Neural cell (in vitro differentiated cells): ENCODE measurements around the gene TULP4. TPM values are rescaled to one million over a fixed set of nuclear protein-coding genes. Genes with fewer than 3 reads are reported as not detected.

Experiments used
- H2AFZ ChIP-seq: fragments of 200-600, 300-800 bp; sonication (generic), shearing (Covaris generic); 2 replicates; pipeline ENCODE4 v1.6.0; 2014; ENCODE audit warnings: low read depth, mild to moderate bottlenecking, antibody characterized with exemption, low read length, moderate library complexity
- H3F3A ChIP-seq: fragments of 200-600 bp; shearing (Covaris generic); 2 replicates; pipeline ENCODE4 v1.6.1; 2016; ENCODE audit warnings: mild to moderate bottlenecking, moderate library complexity, mixed read lengths, antibody characterized with exemption, low read length; ENCODE audit not compliant: insufficient read depth, poor library complexity, severe bottlenecking
- H3K27ac ChIP-seq: fragments of 200-600, 300-800 bp; sonication (generic), shearing (Covaris generic); 2 replicates; pipeline ENCODE4 v1.5.1; 2014; ENCODE audit warnings: mild to moderate bottlenecking, low read length, moderate library complexity
- H3K27me3 ChIP-seq: fragments of 300-800, 200-600 bp; sonication (generic), shearing (Covaris generic); 2 replicates; pipeline ENCODE4 v1.6.0; 2014; ENCODE audit warnings: mild to moderate bottlenecking, low read depth, low read length, moderate library complexity; ENCODE audit not compliant: insufficient read depth
- H3K36me3 ChIP-seq: fragments of 300-800, 200-600 bp; sonication (generic), shearing (Covaris generic); 2 replicates; pipeline ENCODE4 v1.5.1; 2014; ENCODE audit warnings: mild to moderate bottlenecking, antibody characterized with exemption, low read length, moderate library complexity; ENCODE audit not compliant: insufficient read depth
- H3K4me2 ChIP-seq: fragments of 300-800, 200-600 bp; sonication (generic), shearing (Covaris generic); 2 replicates; pipeline ENCODE4 v1.6.0; 2014; ENCODE audit warnings: mild to moderate bottlenecking, low read length
- H3K4me3 ChIP-seq: fragments of 300-800, 200-600 bp; sonication (generic), shearing (Covaris generic); 2 replicates; pipeline ENCODE4 v1.5.1; 2014; ENCODE audit warnings: mild to moderate bottlenecking, low read length, moderate library complexity
- H3K79me2 ChIP-seq: fragments of 200-600 bp; shearing (Covaris generic); replicated peaks from 2 replicates; pipeline ENCODE4 v1.6.0; 2014; ENCODE audit warnings: mild to moderate bottlenecking, low read length, moderate library complexity; ENCODE audit not compliant: insufficient read depth
- H3K9ac ChIP-seq: fragments of 300-800, 200-600 bp; sonication (generic), shearing (Covaris generic); 2 replicates; pipeline ENCODE4 v1.6.1; 2016; ENCODE audit warnings: mild to moderate bottlenecking, low read length, mixed read lengths
- H3K9me2 ChIP-seq: fragments of 200-600 bp; shearing (Covaris generic); 2 replicates; pipeline ENCODE4 v1.6.1; 2016; ENCODE audit warnings: mild to moderate bottlenecking, low read length, mixed read lengths; ENCODE audit not compliant: insufficient read depth
- H3K9me3 ChIP-seq: fragments of 200-600, 300-800 bp; sonication (generic), shearing (Covaris generic); 2 replicates; pipeline ENCODE4 v1.6.1; 2016; ENCODE audit warnings: mild to moderate bottlenecking, mixed run types, low read length, moderate library complexity, mixed read lengths
- H4K20me1 ChIP-seq: fragments of 200-600 bp; shearing (Covaris generic); 2 replicates; pipeline ENCODE4 v1.6.1; 2016; ENCODE audit warnings: mild to moderate bottlenecking, mixed run types; ENCODE audit not compliant: insufficient read depth
- CTCF ChIP-seq: fragments of 450-650 bp; IDR thresholded peaks from 2 replicates; pipeline ENCODE4 v1.5.1; 2014; ENCODE audit warnings: antibody characterized with exemption, mild to moderate bottlenecking, moderate library complexity; ENCODE audit not compliant: poor library complexity, severe bottlenecking
- EP300 ChIP-seq: fragments of 450-650 bp; conservative IDR thresholded peaks from 2 replicates; pipeline ENCODE4 v1.6.1; 2014; ENCODE audit warnings: antibody characterized with exemption, mild to moderate bottlenecking, moderate library complexity; ENCODE audit not compliant: poor library complexity, severe bottlenecking
- EZH2 ChIP-seq: fragments of 200-600, 300-800 bp; shearing (Covaris generic), sonication (generic); IDR thresholded peaks from 2 replicates; pipeline ENCODE4 v1.6.1; 2014; ENCODE audit warnings: antibody characterized with exemption, low read length, borderline replicate concordance, mild to moderate bottlenecking; ENCODE audit not compliant: insufficient read depth, poor library complexity, severe bottlenecking
- MXI1 ChIP-seq: fragments of 450-650 bp; conservative IDR thresholded peaks from 2 replicates; pipeline ENCODE4 v1.6.1; 2014; ENCODE audit warnings: antibody characterized with exemption, mild to moderate bottlenecking; ENCODE audit not compliant: poor library complexity, severe bottlenecking
- POLR2AphosphoS5 ChIP-seq: IDR thresholded peaks from 2 replicates; pipeline ENCODE4 v1.6.1; 2012
- RAD21 ChIP-seq: fragments of 450-650 bp; conservative IDR thresholded peaks from 2 replicates; pipeline ENCODE4 v1.6.1; 2014; ENCODE audit warnings: antibody characterized with exemption, mild to moderate bottlenecking, moderate library complexity
- REST ChIP-seq: IDR thresholded peaks from 2 replicates; pipeline ENCODE4 v1.6.1; 2012; ENCODE audit warnings: borderline replicate concordance
- SMC3 ChIP-seq: fragments of 450-650 bp; conservative IDR thresholded peaks from 2 replicates; pipeline ENCODE4 v1.6.1; 2014; ENCODE audit warnings: antibody characterized with exemption, mild to moderate bottlenecking, moderate library complexity; ENCODE audit not compliant: poor library complexity
- TAF1 ChIP-seq: IDR thresholded peaks from 2 replicates; pipeline ENCODE4 v1.6.1; 2012; ENCODE audit warnings: low read depth
- polyA plus RNA-seq: library from polyadenylated mRNA; depleted of rRNA; stranded (reverse); fragments of >200 nt; gene quantifications from 2 replicates; pipeline ENCODE4 v1.2.3, GENCODE V29; 2014

Gene TULP4
- polyA plus RNA-seq, 1 donor from 2014 or later, result 30.6 TPM

- no peak for TF ChIP-seq MXI1
These were observed 9.0 kb upstream of the TULP4 start (continued) for GRCh38 chr6:158303210-158303731.

GRCh38 chr6:158304254-158304653 lies 8.0 kb upstream of the TULP4 start:
- no peak overlapping the region for H3K4me2 ChIP-seq
- H3K36me3 ChIP-seq, result no peaks in the 10 kb centered on the region
- H3K9ac ChIP-seq, result no peak overlapping the region
- H3K9me3 ChIP-seq, result no peaks in the 10 kb centered on the region
- no peaks in the 10 kb centered on the region for H3K27me3 ChIP-seq
- H3K79me2 ChIP-seq, result no peaks in the 10 kb centered on the region
- TF ChIP-seq EZH2, result no peak
- no peak for TF ChIP-seq MXI1
- no peak for TF ChIP-seq SMC3
- no peak for TF ChIP-seq TAF1
- TF ChIP-seq POLR2AphosphoS5, result no peak
- no peak for TF ChIP-seq CTCF
- TF ChIP-seq RAD21, result no peak
- no peak for TF ChIP-seq REST
- H3K27ac ChIP-seq, result no peak overlapping the region
- H3K4me3 ChIP-seq, result no peak overlapping the region
- H2AFZ ChIP-seq, result no peak overlapping the region
- H3F3A ChIP-seq, result no peaks in the 10 kb centered on the region
- H4K20me1 ChIP-seq, result no peaks in the 10 kb centered on the region
- no peaks in the 10 kb centered on the region for H3K9me2 ChIP-seq

GRCh38 chr6:158309814-158310213 lies 2.5 kb upstream of the TULP4 start:
- H3K9ac ChIP-seq, result no peak overlapping the region
- H3K27ac ChIP-seq, result no peak overlapping the region
- no peaks in the 10 kb centered on the region for H3F3A ChIP-seq
- H3K9me2 ChIP-seq, result no peaks in the 10 kb centered on the region
- no peaks in the 10 kb centered on the region for H3K79me2 ChIP-seq
- no peak overlapping the region for H3K4me3 ChIP-seq
- H3K27me3 ChIP-seq, result no peaks in the 10 kb centered on the region
- H4K20me1 ChIP-seq, result peaks cover 3% of the 10 kb centered on the region
- H3K36me3 ChIP-seq, result peaks cover 17% of the 10 kb centered on the region
- no peak overlapping the region for H2AFZ ChIP-seq
- TF ChIP-seq REST (no peak), CTCF (no peak), TAF1 (no peak), EP300 (no peak), SMC3 (no peak)
- no peak overlapping the region for H3K4me2 ChIP-seq
- no peaks in the 10 kb centered on the region for H3K9me3 ChIP-seq
